ENCODE measurements around the gene POLR1D. TPM values are rescaled to one million over a fixed set of nuclear protein-coding genes. Genes with fewer than 3 reads are reported as not detected.

Gene POLR1D
- total RNA-seq, 1 experiment from 2014 or later = 198 TPM

DNA sequence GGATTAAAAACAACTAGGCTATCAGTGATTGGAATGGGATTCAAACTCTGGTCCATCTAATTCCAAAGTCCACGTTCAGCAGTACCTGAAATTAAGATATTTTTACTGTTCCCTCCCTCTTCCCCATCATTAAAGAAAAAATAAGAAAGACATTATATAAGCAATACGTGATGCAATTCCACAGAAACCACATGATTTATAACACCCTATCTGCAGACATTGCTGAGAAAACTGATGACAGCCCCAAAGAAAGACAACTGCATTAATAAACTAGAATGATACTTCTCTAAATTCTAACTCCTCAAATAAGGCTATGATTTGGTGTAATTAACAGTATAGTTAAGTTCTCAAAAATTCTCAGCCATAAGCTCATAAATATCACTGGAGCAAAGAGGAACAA, 20.5 kb upstream of the POLR1D start:
- ATAC-seq (no peak), DNase-seq (ENCODE audit: low spot score) (no peak)
- Mint-ChIP-seq H3K4me1 (peaks cover 34% of the 10 kb centered on the region), H3K36me3 (no peaks in the 10 kb centered on the region), H3K4me3 (no peak overlapping the region), H3K27ac (no peak overlapping the region), H3K9me3 (no peaks in the 10 kb centered on the region), H3K27me3 (ENCODE audit: low read depth) (no peaks in the 10 kb centered on the region)
- TF ChIP-seq KAT7 (CRISPR knock-in tag; IDR thresholded peaks at IDR 0.05; ENCODE audit: borderline replicate concordance) (no peak), STAT6 (CRISPR knock-in tag; conservative IDR thresholded peaks at IDR 0.05; ENCODE audit: low read depth) (no peak), ZBTB43 (CRISPR knock-in tag; IDR thresholded peaks at IDR 0.05) (no peak), PRRX2 (CRISPR knock-in tag; IDR thresholded peaks at IDR 0.05) (no peak), GTF2I (CRISPR knock-in tag; conservative IDR thresholded peaks at IDR 0.05) (no peak), TP53 (CRISPR knock-in tag; IDR thresholded peaks at IDR 0.05) (no peak), SOX15 (CRISPR knock-in tag; IDR thresholded peaks at IDR 0.05) (no peak), SMAD4 (CRISPR knock-in tag; IDR thresholded peaks at IDR 0.05) (no peak), E2F1 (CRISPR knock-in tag; IDR thresholded peaks at IDR 0.05) (no peak)
- TF ChIP-seq, protein P1, sequence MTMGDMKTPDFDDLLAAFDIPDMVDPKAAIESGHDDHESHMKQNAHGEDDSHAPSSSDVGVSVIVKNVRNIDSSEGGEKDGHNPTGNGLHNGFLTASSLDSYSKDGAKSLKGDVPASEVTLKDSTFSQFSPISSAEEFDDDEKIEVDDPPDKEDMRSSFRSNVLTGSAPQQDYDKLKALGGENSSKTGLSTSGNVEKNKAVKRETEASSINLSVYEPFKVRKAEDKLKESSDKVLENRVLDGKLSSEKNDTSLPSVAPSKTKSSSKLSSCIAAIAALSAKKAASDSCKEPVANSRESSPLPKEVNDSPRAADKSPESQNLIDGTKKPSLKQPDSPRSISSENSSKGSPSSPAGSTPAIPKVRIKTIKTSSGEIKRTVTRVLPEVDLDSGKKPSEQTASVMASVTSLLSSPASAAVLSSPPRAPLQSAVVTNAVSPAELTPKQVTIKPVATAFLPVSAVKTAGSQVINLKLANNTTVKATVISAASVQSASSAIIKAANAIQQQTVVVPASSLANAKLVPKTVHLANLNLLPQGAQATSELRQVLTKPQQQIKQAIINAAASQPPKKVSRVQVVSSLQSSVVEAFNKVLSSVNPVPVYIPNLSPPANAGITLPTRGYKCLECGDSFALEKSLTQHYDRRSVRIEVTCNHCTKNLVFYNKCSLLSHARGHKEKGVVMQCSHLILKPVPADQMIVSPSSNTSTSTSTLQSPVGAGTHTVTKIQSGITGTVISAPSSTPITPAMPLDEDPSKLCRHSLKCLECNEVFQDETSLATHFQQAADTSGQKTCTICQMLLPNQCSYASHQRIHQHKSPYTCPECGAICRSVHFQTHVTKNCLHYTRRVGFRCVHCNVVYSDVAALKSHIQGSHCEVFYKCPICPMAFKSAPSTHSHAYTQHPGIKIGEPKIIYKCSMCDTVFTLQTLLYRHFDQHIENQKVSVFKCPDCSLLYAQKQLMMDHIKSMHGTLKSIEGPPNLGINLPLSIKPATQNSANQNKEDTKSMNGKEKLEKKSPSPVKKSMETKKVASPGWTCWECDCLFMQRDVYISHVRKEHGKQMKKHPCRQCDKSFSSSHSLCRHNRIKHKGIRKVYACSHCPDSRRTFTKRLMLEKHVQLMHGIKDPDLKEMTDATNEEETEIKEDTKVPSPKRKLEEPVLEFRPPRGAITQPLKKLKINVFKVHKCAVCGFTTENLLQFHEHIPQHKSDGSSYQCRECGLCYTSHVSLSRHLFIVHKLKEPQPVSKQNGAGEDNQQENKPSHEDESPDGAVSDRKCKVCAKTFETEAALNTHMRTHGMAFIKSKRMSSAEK (CRISPR knock-in tag; IDR thresholded peaks at IDR 0.05; ENCODE audit: borderline replicate concordance) = no peak
- TF ChIP-seq, protein P2, sequence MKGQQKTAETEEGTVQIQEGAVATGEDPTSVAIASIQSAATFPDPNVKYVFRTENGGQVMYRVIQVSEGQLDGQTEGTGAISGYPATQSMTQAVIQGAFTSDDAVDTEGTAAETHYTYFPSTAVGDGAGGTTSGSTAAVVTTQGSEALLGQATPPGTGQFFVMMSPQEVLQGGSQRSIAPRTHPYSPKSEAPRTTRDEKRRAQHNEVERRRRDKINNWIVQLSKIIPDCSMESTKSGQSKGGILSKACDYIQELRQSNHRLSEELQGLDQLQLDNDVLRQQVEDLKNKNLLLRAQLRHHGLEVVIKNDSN (CRISPR knock-in tag; IDR thresholded peaks at IDR 0.05) = no peak
- POLR2A ChIA-PET = no interaction called here
- CTCF ChIA-PET = no interaction called here

- ChIA-PET CTCF (no interaction called here), POLR2A (no interaction called here)
- Mint-ChIP-seq H3K9me3 (no peaks in the 10 kb centered on the region), H3K27ac (no peak overlapping the region), H3K4me3 (no peak overlapping the region), H3K4me1 (peaks cover 34% of the 10 kb centered on the region), H3K36me3 (no peaks in the 10 kb centered on the region), H3K27me3 (ENCODE audit: low read depth) (no peaks in the 10 kb centered on the region)
- DNase-seq (ENCODE audit: low spot score) (no peak), ATAC-seq (no peak)
- TF ChIP-seq TP53 (CRISPR knock-in tag; IDR thresholded peaks at IDR 0.05) (no peak), PRRX2 (CRISPR knock-in tag; IDR thresholded peaks at IDR 0.05) (no peak), NR3C1 (CRISPR knock-in tag; conservative IDR thresholded peaks at IDR 0.05; ENCODE audit: low read depth) (no peak), ZNF121 (CRISPR knock-in tag; IDR thresholded peaks at IDR 0.05) (no peak)
- TF ChIP-seq, protein P3, sequence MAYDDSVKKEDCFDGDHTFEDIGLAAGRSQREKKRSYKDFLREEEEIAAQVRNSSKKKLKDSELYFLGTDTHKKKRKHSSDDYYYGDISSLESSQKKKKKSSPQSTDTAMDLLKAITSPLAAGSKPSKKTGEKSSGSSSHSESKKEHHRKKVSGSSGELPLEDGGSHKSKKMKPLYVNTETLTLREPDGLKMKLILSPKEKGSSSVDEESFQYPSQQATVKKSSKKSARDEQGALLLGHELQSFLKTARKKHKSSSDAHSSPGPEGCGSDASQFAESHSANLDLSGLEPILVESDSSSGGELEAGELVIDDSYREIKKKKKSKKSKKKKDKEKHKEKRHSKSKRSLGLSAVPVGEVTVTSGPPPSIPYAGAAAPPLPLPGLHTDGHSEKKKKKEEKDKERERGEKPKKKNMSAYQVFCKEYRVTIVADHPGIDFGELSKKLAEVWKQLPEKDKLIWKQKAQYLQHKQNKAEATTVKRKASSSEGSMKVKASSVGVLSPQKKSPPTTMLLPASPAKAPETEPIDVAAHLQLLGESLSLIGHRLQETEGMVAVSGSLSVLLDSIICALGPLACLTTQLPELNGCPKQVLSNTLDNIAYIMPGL (CRISPR knock-in tag; IDR thresholded peaks at IDR 0.05) = no peak
- TF ChIP-seq, protein P4, sequence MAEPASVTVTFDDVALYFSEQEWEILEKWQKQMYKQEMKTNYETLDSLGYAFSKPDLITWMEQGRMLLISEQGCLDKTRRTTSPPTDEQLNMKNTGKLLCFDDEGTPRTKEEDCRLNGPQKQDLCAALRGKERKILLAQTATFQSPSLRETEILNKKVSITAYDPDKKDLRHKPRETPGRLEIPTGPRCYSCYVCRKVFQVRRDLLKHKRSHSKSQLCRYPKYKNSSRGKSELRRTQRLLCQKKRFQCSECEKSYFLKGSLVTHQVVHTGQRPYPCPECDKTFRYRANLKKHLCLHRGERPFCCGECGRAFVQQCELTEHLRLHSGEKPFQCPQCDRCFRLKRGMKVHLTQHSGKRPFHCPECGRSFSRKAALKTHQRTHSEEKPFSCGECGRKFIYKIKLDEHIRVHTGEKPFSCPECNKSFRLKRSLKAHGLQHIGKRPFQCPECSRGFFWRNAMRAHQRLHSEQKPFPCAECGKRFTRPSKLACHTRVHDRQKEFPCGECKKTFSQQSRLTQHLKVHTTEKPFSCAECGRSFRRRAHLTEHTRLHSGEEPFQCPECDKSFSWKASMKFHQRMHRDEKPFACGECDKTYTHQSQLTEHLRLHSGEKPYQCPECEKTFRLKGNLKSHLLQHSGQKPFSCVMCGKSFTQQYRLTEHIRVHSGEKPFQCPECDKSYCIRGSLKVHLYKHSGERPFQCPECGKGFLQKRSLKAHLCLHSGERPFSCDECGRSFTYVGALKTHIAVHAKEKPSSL (CRISPR knock-in tag; conservative IDR thresholded peaks at IDR 0.05) = no peak
- TF ChIP-seq, protein P5, sequence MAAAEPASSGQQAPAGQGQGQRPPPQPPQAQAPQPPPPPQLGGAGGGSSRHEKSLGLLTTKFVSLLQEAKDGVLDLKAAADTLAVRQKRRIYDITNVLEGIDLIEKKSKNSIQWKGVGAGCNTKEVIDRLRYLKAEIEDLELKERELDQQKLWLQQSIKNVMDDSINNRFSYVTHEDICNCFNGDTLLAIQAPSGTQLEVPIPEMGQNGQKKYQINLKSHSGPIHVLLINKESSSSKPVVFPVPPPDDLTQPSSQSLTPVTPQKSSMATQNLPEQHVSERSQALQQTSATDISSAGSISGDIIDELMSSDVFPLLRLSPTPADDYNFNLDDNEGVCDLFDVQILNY (CRISPR knock-in tag; IDR thresholded peaks at IDR 0.05) = no peak
These were observed 19.9 kb upstream of the POLR1D start for GRCh38 chr13:27601803-27602202.
